NCI-H2107 (cell line): ENCODE data around the gene DHX58.

Source experiments
- DNase-seq: peaks from one replicate; lab custom pipeline; 2025; lab: John Stamatoyannopoulos, UW

Gene DHX58

DNA sequence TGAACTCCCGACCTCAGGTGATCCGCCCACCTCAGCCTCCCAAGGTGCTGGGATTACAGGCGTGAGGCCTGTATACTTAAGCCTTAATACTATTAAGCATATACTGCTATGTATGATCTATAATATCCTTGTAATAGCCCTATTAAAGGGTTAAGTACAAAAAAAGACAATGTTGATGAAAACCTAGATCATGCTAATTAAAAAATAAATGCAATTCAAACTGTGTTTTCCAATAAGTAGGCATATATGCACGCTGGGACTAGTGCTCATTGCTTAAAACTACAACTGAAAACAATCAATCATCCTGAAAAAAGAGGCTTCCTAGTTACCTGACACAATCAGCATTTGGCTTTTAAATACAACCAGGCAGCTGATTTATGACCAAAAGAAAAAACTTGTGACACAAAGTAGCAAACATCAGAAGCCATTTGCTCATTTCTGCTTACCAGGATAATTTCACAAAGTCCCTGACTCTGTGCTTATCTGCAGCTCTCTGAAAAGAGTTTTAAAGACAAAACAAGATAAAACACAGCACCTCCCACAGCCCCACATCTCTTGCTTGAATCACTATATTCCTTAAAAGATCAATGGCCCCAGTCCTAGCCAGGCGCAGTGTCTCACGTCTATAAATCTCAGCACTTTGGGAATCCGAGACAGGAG is 25.3 kb downstream of the DHX58 start:
- DNase-seq: no peak

DNA sequence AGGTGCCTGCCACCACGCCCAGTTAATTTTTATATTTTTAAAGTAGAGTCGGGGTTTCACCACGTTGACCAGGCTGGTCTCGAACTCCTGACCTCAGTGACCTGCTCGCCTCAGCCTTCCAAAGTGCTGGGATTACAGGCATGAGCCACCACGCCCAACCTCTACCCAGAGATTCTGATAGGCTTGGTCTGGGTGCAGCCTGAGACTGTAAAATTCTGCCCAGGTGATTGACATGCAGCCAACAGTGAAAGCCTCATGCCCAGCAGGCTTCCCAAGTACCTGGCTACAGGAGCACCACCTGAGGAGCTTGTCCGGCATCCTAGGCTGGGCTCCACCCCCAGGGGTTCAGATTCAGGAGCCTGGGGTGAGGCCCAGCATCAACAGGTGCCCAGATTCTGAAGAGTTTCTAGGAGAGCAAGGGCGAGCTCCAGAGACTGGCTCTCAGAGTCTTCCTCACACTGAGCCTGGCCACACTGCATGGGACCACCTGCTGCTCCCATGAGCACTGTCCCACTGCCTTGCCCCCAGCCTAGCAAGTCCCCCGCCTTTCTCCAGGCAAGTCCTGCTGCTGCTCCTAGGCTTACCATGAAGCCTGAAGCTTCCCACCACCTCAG is 30.9 kb downstream of the DHX58 start:
- DNase-seq: no peak

DNA sequence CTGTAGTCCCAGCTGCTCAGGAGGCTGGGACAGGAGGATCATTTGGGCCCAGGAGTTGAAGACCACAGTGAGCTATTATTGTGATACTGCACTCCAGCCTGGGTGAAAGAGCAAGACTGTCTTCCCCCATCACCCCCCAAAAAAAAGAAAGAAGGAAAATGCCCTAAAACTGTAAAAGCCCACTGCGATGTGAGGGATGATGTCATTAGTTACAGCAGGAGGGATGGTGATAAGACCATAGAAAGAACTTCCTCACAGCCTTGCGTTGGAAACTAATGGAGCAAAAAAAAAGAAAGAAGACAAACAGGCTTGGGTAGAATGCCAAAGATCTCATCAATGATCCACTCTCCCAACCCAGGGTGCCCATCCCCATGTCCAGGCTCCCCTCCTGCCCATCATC is 33.0 kb downstream of the DHX58 start:
- no peak for DNase-seq

DNA sequence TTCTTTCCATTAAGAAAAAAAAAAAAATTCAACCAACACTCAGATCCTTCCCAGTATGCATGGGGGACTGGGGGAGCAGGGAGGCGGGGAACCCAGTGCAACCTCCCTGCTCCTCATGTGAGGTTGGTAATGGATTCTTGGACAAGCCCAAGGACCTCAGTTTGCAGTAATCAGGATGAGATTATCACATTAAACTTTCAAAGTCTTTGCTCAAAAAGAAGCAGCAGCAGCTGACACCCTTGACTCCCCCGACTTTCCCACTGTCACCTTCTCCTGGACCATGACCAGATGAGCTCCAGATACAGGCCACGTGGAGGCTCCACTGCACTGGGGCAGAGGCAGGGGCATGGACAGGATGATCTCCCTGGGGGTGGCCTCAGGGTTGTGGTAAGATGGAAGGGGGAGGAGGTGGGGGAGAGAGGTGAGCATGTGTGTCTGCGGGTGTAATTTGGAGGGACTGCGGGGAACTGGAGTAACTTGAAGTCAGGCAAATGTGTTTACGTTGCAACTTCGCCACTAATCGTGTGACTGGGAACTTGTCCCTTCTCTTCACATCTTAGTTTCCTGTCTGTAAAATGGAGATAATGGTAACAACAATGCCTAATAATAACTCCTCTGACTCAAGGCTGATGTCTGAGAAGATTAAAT is 34.0 kb downstream of the DHX58 start:
- no peak for DNase-seq

DNA sequence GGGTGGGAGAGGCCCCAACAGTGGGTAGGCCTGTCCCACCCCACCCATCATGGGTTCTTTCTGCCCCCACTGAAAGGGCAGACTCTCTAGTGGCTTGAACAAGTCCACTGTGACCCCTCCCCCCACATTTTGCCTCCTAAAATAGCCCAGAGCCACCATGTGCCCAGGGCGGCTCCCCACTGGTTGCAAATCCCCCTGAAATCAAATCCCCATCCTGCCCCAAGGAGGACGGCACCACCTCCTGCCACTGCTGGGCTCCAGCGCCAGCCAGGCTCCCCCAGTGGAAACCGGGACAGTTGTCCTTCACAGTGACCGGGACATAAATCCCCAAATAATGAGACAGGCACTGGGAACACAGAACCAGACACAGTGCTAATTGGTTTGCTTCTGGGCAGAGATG is 34.8 kb downstream of the DHX58 start:
- no peak for DNase-seq

DNA sequence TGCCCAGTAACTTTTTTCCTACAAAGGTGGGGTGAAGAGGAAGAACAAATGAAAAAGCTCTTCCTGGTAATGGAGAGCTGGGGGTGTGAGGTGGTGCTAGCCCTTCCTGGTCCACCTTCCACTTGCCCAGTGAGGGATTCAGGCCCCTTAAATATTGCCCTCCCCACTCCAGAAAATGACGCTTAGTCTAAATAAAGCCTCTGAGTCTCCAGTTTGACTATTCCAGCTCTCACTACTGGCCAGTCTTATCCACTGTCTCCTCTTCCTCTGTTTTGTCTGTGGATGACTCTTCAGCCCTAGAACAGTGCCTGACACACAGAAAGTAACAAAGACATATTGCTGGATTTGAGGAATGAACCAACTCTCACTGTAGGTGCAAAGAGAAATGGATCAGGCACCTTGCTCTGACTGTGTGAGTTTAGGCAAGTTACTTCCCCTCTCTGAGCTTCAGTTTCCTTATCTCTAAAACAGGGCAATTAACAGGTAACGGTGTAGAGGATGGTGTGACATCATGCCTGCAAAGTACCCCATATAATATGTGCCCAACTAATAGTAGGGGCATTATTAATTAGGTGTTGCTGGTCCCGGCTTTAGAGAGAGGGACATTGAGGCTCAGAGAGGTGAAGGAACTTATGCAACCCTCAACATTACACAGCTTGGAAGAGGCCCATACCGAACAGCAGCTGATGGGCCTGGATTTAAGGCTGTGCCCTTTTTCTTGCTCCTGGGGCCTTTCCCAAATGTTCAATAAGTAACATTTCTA is 35.5 kb downstream of the DHX58 start:
- no peak for DNase-seq

DNA sequence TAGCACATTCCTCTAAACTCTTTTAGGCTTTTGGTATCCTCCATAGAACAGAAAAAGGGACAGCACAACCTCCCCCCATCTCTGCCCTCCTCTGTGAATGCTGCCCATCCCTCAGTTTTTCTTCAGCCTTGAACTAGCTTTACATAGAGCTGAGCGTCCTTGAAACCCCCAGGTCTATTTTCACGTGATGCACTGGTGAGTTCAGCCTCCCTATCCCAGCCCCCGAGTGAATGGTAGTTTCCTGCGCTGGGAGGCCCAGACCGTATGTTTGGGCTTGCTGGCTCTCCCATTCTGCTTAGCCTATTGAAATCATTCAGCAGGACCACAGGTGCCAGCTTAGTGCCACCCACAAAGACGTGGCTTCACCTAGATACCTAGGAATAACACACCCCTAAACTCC is 36.7 kb downstream of the DHX58 start:
- DNase-seq: no peak

DNA sequence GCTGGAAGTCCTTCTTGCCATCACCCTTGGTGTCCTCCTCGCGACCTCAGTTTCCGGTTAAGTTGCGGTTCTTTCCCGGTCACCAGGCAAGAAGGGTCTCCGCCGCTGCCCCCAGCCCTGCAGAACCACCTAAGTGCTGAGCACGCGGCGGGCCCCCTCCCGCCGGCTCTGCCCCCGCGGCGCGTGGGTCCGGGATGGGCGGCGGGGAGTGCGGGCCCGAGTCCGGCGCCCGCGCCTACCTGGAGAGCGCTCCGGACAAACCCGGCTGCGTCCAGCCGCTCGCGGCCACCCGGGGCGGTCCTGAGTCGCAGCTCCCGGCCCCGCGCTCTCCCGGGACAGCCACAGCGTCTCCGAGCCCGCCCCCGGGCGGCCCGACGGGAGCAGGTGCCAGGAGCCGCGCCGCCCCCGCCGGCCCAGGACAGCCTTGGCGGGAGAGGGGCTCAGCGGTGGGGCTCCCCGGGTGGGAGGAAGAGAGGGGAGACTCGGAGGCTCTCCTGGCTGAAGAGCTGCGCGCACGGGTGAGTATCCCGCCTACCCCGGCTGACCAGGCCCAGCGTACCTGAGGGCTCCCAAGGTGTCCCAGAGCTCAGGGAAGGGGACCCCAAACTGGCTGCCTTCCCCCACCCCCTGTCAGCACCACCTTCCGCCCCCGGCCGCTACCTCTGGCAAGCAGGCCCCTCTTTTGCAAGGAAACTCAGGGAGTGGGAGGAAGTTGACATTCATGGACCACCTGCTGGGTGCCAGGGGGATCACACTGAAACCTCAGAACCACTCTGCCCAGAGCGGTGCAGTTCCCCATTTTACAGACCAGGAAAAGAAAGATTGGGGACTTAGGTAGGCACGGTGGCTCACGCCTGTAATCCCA is 40.0 kb downstream of the DHX58 start:
- DNase-seq: no peak

DNA sequence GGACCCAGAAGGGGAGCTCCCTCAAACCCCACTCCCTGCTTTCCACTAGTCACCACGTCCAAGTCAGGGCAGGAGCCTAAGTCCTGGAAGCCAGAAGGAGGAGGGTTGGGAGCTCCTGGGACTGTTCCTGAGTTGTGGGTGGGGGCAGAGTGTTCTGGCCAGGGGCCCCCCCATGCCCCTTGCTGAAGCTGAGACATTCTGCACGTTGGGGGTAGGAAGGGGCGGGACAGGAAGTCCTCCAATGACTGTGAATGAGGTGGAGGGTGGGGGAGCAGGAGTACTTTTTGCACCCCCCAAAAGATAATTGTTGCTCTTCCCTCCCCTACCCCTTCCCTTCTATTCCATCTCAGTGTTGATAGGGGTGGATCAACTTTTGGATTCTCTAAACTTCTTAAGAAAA is 40.7 kb downstream of the DHX58 start:
- no peak for DNase-seq

DNA sequence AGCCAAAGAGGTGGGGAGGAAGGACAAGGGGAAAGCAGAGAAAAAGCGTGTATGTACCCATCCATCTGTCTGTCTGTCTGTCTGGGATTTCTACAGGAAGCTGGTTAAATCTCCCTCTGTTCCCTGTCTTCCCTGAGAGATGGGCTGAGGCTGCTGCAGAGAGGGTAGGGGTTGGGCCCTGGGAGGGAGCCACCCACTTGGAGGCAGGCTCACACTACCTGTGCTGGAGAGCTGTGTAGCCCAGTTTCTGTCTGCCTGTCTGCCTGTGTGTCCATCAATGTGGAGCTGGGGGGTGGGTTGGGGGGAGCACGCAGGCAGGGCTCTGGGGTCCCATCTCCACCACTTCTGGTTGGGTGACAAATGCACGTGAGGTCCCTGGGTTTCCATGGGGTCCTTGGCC is 43.5 kb downstream of the DHX58 start:
- no peak for DNase-seq

DNA sequence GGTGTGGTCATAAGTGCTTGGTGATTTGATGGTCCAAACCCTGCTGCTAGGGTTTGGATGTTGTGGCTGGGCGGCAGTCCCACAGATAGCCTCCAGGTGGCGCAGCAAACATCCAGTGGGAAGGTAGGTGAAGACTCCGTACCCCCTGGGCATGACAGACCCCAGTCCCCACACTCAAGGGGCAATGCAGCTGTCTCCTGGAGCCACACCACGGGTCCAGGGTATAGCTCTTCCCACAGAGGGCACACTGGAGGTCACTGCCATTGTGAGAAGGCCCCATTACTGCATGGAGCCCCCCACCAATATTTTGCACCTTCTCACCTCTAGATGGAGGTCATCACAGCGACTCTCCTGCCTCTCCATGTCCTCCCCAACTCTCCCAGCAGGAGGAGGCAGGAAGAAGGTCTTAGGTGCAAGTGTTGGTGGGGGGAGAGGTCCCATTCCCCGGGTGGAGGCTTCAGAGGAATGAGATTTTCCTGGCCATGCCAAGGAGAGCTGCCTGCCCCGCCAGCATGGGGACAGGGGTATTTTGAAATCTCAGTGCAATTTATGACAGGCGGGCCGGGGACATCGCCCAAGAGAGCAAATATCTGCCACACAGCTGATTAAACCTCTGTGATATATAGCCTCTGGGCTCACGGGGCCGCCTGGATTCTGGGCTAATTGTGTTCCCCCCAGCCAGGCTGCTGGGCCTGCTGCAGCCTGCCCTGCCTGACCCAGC is 45.0 kb downstream of the DHX58 start:
- no peak for DNase-seq

DNA sequence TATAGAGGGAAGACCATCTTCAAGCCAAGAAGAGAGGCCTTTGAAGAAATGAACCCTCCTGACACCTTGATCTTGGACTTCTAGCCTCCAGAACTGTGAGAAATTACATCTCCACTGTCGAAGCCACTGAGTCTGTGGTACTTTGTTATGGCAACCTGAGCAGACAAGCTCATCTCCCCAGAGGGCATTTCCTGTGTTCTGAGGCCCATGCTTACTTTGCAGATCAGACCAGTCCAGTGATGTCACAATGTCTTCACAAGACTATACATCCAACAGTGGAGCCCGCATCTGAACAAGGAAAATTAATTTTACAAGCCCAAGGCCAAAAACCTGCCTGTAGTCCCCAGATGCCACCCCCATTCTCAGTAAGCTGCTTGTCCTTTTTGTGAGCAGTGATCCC is 47.3 kb downstream of the DHX58 start:
- DNase-seq: no peak

DNA sequence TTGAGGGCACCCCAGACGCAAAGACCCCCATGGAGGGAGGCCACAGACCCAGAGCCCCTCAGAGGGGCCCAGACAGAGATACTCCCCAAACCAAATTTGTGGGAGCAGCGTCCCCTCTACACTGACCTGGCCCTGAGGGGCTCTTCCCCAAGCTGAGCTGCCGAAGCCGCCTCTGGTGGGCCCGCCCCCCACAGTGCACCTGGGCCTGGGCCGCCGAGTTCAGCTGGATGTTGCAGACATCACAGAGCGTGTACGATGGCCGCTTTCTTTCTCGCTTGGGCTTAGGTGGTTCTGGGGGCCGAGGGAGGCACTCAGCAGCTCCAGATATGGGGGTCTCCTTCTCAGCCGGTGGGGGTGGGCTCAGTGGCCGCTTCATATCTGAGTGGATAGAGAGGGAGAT is 49.8 kb downstream of the DHX58 start:
- no peak for DNase-seq

DNA sequence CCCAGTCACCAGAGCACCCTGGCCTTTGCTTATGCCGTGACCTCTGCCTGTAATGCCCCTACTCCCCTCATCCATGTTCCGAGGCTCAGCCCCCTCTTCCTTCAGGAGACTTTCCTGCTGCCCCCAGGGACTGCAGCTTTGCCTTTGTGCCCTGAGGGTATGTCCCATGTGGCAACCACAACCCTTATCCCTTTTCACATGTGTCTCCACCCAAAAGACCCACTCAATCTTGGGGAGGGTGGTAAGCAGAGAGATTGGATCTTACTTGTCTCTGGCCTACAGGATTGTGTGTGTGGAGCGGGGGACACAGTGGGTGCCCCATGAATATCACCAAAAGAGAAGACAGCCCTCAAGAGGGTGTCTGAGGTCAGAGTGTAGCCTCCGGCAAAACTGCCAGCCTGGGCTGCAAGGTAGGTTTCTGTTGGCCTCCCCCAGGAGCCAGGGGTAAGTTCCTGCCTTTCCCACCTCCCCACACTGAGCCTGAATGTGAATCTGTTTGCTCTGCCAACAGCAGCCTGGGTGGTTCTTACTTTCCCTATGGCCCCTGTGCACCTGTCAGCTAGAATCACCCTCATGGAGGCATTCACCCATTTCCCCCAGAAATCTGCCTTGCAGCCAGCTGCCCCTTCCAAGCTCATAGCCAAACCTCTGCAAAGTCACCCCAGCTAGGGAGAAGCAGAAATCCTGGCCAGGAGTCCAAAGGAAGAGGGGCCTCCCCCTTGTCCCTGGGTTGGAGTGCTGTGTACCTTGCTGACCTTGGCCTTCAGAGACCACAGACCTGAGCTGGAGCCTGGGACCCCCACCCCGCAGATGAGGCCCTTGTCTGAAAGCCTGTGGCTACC is 50.6 kb downstream of the DHX58 start:
- no peak for DNase-seq

DNA sequence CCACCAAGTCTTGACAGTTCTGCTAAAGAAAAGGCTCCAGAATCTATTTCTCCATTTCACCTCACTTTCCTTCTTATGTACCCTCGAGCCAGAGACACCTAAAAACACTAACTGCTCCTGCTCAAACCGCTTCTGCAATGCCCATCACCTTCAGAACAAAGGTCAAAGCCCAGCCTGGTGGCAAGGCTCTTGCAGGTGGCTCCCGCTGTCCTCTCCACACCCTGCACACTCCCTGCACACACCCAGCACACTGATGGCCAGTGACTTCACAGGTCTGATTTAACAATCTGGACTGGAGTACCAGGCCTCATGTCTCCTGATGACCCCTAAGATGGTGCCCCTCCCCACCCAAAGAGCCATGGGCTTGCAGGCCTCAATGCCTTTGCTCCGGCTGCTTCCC is 52.3 kb downstream of the DHX58 start:
- no peak for DNase-seq

DNA sequence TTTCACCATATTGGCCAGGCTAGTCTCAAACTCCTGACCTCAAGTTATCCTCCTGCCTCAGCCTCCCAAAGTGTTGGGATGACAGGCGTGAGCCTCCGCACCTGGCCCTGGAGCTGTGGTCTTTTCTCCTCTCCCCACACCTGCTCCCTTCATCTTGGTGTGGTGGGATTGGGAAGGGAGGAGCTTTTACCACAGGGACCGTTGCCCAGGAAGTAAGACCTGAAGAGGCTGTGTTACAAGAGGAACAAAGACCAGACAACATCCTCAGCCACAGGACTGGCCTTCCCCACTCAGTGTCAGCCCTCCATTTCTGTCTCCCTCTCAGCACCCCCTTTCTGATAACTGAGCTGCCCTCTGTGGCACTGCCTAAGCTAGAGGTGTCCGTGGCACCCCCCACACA is 52.7 kb downstream of the DHX58 start:
- no peak for DNase-seq

DNA sequence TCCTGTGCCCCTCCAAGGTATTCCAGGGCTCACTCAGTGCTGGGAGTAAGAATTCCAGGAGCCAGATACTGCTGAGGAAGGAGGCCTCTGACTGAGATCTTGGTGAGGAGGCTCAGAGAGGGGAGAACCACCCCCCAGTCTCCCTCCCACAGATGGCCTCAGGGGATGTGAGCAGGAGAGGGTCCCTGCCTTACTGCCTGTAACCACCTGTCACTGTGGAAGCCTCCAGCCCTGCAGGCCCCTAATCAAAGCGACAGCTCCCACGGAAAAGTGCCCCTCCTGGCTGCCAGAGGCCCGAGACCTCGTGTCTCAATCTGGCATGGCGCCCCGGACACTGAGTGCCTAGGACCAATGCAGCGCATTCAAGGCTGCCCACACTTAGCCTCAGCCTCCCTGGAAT is 54.5 kb downstream of the DHX58 start:
- no peak for DNase-seq

DNA sequence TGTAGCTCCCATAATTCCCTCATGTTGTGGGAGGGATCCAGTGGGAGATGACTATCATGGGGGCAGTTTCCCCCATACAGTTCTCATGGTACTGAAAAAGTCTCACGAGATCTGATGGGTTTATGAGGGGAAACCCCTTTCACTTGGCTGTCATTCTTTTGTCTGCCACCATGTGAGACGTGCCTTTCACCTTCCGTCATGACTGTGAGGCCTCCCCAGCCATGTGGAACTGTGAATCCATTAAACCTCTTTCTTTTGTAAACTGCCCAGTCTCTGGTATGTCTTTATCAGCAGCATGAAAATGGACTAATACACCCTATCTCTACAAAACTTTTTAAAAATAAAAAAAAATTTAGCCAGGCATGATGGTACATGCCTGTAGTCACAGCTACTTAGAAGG is 55.9 kb downstream of the DHX58 start:
- DNase-seq: no peak

DNA sequence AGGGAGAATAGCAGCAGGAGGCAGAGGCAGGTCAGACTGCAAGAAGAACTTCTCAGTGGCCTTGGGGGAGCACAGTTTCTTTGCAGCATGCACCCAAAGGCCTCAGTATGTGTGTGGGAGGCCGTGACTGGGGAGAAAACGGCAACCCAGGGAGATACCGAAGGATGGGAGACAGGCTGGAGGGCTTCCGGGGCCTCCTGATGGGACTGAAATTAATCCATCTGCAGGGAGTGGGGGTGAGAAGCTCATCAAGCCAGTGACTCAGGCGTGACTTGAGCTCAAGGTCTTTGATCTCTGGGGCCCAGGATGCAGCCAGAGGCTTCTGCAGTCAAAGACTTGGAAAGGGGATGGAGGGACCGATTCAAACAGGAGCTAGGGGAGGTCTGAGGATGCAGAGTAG is 57.0 kb downstream of the DHX58 start:
- no peak for DNase-seq

DNA sequence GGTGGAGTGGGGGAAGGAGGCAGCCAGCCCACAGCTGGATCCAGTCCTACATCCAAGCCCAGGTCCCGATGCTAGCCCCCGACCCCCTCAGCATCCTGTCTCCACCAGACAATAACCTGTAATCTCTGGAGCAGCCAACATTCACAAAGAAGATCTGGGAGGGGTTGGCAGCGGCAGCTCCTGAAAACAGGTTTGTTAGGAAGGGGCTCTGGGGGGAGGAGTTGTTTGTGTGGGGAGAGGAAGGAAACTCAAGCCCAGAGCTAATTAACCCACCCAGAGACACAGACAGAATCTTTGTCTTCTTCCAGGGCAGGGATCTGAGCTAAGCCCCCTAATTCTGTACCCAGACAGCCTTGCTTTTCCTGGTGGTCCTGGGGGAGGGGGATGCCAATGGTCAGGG is 57.5 kb downstream of the DHX58 start:
- no peak for DNase-seq
